ENCODE results near the gene SOD1.

DNA sequence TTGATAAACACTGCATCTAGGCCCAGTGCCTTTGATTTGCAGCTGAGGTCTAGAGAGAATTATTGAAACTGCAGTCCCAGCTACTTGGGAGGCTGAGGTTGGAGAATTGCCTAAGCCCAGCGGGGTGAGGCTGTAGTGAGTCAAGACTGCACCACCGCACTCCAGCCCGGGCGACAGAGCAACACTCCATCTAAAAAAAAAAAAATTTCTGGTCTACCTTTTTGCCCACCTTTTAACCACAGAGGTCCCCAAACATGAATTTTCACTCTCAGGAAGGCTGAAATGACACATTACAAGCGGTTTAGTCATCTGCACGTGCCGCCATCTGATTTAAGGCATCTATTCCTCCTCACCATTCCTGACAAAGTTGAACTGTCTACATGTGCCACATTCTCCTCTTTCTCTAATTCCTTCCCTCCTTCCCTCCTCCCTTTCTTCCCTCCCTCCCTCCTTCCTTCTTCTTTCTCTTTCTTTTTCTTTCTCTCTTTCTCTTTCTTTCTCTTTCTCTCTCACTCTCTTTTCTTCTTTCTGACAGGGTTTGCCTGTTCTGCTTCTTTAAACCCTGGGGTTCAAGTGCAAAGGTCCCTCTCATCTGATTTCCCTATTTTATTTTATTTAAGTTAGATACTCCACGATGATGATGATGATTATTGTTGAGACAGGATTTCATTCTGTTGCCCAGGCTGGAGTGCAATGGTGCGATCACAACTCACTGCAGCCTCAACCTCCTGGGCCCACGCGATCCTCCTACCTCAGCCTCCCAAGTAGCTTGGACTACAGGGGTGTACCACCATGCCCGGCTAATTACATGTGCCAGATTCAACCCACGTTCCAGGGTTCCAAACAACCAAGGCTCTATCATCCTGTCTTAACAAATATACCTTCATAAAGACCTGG is 3.0 kb upstream of the SOD1 start:
- TF ChIP-seq POLR2A (IDR thresholded peaks at IDR 0.05) (no peak), POLR2AphosphoS5 (IDR thresholded peaks at IDR 0.05) (no peak)
- TF ChIP-seq, protein P1, sequence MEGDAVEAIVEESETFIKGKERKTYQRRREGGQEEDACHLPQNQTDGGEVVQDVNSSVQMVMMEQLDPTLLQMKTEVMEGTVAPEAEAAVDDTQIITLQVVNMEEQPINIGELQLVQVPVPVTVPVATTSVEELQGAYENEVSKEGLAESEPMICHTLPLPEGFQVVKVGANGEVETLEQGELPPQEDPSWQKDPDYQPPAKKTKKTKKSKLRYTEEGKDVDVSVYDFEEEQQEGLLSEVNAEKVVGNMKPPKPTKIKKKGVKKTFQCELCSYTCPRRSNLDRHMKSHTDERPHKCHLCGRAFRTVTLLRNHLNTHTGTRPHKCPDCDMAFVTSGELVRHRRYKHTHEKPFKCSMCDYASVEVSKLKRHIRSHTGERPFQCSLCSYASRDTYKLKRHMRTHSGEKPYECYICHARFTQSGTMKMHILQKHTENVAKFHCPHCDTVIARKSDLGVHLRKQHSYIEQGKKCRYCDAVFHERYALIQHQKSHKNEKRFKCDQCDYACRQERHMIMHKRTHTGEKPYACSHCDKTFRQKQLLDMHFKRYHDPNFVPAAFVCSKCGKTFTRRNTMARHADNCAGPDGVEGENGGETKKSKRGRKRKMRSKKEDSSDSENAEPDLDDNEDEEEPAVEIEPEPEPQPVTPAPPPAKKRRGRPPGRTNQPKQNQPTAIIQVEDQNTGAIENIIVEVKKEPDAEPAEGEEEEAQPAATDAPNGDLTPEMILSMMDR (IDR thresholded peaks at IDR 0.05): no peak
